Cerebellar nuclear complex (tissue), 1 donor: ENCODE results near the gene AGR2.

Experiments
- DNase-seq, 2 experiments: peaks; one replicate each; lab custom pipeline; 2025; lab: John Stamatoyannopoulos, UW

Gene AGR2

DNA sequence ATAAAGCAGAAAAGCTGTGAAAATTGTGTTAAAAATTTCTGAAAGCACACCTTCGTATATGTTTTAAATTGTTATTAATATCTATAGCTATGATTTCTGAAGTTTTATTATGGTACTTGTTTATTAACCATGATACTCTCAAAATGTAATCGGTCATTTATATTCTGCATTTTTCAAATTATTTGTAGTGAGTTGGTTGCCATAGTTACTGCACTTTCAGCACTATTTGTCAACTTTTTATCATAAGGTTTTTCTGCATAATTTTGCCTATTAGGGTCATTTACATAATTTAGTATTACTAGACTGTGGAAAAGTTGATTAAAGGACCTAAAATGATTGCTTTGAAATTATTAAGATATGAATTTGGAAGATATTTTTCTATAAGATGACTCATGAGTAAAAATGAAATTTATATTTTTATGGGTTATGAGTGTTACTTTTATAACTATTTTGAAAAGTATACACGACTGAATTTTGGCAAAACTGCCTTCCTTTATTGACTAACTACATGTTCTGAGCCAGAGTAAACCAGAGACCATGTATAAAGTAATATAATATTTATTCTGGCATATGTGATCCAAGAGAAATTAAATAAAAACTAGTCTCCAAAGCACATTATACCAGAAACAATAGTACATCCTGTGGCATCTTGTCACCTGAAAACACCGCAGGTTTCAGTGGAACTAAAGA, 7.9 kb upstream of the AGR2 start:
- no peak for DNase-seq

DNA sequence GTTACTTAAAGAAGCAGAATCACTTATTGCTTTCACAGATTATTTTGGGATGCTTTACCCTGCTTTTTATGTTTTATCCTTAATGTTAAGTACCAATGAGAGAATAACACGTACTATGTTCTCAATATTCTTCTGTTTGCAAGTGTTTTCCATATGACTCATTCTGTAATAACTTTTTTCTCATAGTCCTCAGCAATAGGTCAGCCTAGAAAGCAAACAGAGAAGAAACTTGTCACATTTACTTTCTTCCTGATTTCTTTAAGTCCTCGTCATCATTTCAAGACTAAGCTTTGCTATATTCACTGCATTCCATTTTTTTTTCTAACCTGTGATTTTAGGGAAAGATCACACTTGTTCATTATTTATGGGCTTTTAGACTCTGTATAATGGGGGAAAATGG, 6.8 kb upstream of the AGR2 start:
- no peak for DNase-seq

GRCh38 chr7:16810573-16810972, 5.8 kb upstream of the AGR2 start:
- no peak for DNase-seq

- no peak for DNase-seq
These were observed 5.3 kb upstream of the AGR2 start for GRCh38 chr7:16810112-16810511.

GRCh38 chr7:16805441-16805840, 642 bp upstream of the AGR2 start:
- no peak for DNase-seq

DNA sequence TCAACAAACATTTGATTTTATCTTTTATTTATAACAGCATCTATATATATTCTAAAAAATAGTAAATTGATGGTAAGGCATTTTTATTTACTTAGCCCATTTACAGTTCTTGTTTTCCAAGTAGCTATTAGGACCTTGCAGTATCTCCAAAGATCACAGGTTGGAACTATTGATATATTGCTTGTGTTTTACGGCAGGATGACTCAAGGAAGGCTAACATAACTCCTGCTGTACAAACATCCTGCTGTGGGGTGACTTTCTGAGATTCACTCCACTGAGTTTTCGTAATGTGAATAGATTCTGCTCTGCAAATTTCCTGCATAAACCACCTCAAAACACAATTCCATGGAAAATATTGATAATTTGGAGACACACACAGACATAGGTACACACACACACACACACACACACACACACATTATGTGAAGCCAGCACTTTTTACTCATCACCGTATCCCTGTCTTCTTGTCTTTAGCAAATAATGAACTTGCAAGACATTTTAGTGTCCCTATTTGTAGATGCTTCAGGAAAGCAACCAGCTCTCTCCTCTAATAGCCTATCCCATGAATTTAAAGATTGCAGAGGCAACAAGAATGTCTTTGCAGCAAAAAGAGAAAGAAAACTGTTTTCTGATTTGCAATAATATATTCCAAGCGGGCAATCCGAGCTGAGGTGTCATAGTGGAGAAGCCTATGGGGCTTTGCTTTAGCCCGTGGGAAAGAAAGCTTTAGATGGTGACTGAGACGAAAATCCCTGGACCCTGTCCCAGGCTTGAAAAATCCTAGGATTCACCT, 722 bp downstream of the AGR2 start:
- no peak for DNase-seq

- DNase-seq: no peak
These were observed 1.7 kb downstream of the AGR2 start for GRCh38 chr7:16803125-16803524.

- DNase-seq: no peak
These were observed 3.2 kb downstream of the AGR2 start for GRCh38 chr7:16801579-16801978.

DNA sequence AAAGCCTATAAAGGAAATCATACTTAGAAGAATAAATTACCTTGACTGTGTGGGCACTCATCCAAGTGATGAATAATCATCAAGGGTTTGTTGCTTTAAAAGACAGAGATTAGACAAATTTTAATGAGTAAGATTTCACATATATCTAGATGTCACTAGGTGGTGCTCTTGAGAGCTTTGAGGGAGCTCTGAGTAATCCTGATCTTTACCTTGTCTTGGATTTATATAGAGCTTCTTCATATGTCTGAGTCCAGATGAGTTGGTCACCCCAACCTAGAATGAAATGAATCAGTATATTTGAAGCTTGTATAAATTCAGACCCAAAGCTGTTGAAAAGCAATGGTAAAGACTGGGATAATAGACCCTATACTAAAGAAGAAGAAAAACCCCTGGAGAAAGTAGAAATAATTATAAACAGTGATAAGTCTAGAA, 3.7 kb downstream of the AGR2 start:
- DNase-seq: no peak

GRCh38 chr7:16795624-16796023, 9.2 kb downstream of the AGR2 start:
- DNase-seq: no peak

DNA sequence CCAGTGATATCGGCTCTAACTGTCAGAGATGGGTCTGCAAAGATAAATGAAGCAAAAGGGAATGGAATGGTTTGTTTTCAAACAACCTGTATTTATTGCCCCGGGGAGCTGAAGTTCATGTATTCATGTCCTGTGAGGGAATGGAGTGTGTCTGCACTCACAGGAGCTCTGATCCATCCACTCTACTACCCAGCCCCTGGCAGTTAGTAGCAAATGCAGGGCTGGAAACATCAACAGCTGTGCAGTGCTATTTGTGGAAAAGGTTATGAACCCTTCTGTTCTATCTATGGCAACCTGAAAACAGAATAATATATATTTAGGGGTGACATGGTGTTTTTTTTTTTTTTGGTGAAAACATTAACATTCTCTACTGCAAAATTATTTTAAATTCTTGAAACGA, 9.8 kb downstream of the AGR2 start:
- DNase-seq: no peak

GRCh38 chr7:16791905-16792698, 12.7 kb downstream of the AGR2 start:
- no peak for DNase-seq

- DNase-seq: no peak
These were observed 13.7 kb downstream of the AGR2 start for GRCh38 chr7:16791071-16791470.

GRCh38 chr7:16787127-16787526, 17.7 kb downstream of the AGR2 start:
- DNase-seq: no peak

- no peak for DNase-seq
These were observed 18.5 kb downstream of the AGR2 start for GRCh38 chr7:16786257-16786656.

DNA sequence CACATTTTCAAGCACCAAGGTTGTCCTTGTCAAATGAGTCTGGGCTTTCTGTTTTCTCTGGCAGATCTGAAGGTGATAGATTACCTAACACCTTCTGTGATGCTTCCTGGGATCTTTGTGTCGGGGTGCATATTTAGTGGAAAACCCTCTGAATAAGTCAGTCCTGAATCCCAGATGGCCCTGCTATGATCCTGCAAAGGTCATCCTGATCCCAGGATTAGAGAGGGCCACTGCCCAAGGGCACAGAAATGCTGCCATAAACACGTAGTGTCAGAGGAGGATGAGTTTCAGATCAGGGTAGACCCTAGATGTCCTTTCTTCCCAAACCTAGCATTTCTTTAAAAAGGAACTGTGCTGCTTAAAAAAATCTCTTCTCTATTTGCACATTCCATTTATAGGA, 19.0 kb downstream of the AGR2 start:
- DNase-seq: no peak

DNA sequence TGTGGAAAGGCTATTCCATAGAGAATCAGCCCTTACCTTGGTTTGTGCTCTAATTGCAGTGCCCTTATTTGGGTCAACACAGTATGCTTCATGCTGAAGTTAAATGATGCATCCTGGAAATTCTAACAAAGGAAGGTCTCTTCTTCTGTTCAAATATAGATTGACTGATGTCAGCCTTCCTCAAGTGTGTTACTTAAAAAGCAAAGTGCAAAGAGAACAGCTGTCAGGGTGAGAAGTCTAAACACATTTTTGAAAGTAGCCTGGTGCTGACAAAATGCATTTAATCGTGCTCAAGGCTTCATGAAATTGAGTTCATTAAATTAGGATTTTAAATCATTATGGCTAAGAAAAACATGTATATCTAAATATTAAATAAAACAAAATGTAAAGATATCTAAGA, 19.5 kb downstream of the AGR2 start:
- DNase-seq: no peak

- no peak for DNase-seq
These were observed 24.2 kb downstream of the AGR2 start for GRCh38 chr7:16780596-16780995.

GRCh38 chr7:16779051-16779450, 25.7 kb downstream of the AGR2 start:
- DNase-seq: no peak

- DNase-seq: no peak
These were observed 26.3 kb downstream of the AGR2 start for GRCh38 chr7:16778476-16778875.

GRCh38 chr7:16776053-16776452, 28.7 kb downstream of the AGR2 start:
- no peak for DNase-seq

DNA sequence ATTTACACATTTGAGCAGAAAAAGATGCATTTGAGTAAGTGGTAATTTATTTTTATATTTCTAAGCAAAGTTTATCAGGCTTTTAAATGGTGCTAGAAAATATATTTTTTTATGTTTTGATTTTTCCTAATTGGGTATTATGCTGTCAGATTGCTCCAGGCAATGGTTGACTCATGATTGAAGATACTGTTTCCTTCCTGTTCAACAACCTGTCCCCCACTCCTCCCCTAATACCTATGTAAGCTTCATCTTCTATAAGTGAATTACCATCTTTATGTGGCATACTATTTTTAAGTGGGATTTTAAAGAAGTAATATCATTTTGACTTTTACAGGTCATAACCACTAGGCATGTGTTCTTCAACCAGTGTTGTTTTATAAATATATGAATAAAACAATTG, 29.8 kb downstream of the AGR2 start:
- DNase-seq: no peak

- DNase-seq: no peak
These were observed 30.5 kb downstream of the AGR2 start for GRCh38 chr7:16774294-16774693.
